Bronchial epithelial cell (primary cell): ENCODE results near the gene PLEKHA4. TPM values are rescaled to one million over a fixed set of nuclear protein-coding genes. Genes with fewer than 3 reads are reported as not detected.
A peak's percentile ranks its signal among the peaks of the same experiment; 100 is the strongest.
"Not testable (repeated sequence)": the region's sequence is repeated elsewhere in the genome, so short reads cannot be mapped to it uniquely, and the experiment has no call there.

Experiments
- DNase-seq: peaks from one replicate; pipeline ENCODE4 v3.0.0-alpha.2; 2010; ENCODE audit warnings: low read depth
- FAIRE-seq: peaks from 2 replicates; lab custom pipeline; 2011; peaks lifted over from hg19 to GRCh38; lab: Jason Lieb, UNC
- H3K27me3 ChIP-seq: 2 replicates; pipeline ENCODE4 v1.5.1; 2011; ENCODE audit warnings: low read length; ENCODE audit not compliant: control insufficient read depth, insufficient read depth
- H3K36me3 ChIP-seq: 2 replicates; pipeline ENCODE4 v1.5.1; 2011; ENCODE audit warnings: low read length; ENCODE audit not compliant: control insufficient read depth, insufficient read depth
- H3K4me3 ChIP-seq: 2 replicates; pipeline ENCODE4 v1.5.1; 2011; ENCODE audit warnings: mild to moderate bottlenecking, low read depth, low read length, control low read depth
- total RNA-seq: library from RNA; depleted of rRNA; stranded (reverse); fragments of >200 nt; gene quantifications from 2 replicates; pipeline ENCODE4 v1.2.1, GENCODE V29; 2014
- TF ChIP-seq, protein P1 (sequence below): IDR thresholded peaks from 2 replicates; pipeline ENCODE4 v1.5.1; 2011; ENCODE audit warnings: mild to moderate bottlenecking, moderate library complexity, low read length, control low read depth, inconsistent platforms; ENCODE audit not compliant: insufficient read depth, severe bottlenecking

PLEKHA4 gene
- total RNA-seq, 1 donor from 2014 or later, result 0.79 TPM

DNA sequence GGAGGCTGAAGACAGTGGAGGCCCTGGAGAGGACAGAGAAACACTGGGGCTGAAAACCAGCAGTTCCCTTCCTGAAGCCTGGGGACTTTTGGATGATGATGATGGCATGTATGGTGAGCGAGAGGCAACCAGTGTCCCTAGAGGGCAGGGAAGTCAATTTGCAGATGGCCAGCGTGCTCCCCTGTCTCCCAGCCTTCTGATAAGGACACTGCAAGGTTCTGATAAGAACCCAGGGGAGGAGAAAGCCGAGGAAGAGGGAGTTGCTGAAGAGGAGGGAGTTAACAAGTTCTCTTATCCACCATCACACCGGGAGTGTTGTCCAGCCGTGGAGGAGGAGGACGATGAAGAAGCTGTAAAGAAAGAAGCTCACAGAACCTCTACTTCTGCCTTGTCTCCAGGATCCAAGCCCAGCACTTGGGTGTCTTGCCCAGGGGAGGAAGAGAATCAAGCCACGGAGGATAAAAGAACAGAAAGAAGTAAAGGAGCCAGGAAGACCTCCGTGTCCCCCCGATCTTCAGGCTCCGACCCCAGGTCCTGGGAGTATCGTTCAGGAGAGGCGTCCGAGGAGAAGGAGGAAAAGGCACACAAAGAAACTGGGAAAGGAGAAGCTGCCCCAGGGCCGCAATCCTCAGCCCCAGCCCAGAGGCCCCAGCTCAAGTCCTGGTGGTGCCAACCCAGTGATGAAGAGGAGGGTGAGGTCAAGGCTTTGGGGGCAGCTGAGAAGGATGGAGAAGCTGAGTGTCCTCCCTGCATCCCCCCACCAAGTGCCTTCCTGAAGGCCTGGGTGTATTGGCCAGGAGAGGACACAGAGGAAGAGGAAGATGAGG is 5.3 kb upstream of the PLEKHA4 start:
- DNase-seq (no peak), FAIRE-seq (no peak)
- H3K4me3 ChIP-seq, result peak overlapping the region; percentile 89
- H3K36me3 ChIP-seq, result peaks cover 23% of the 10 kb centered on the region
- no peaks in the 10 kb centered on the region for H3K27me3 ChIP-seq
- TF ChIP-seq, protein P1, sequence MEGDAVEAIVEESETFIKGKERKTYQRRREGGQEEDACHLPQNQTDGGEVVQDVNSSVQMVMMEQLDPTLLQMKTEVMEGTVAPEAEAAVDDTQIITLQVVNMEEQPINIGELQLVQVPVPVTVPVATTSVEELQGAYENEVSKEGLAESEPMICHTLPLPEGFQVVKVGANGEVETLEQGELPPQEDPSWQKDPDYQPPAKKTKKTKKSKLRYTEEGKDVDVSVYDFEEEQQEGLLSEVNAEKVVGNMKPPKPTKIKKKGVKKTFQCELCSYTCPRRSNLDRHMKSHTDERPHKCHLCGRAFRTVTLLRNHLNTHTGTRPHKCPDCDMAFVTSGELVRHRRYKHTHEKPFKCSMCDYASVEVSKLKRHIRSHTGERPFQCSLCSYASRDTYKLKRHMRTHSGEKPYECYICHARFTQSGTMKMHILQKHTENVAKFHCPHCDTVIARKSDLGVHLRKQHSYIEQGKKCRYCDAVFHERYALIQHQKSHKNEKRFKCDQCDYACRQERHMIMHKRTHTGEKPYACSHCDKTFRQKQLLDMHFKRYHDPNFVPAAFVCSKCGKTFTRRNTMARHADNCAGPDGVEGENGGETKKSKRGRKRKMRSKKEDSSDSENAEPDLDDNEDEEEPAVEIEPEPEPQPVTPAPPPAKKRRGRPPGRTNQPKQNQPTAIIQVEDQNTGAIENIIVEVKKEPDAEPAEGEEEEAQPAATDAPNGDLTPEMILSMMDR, result no peak

DNA sequence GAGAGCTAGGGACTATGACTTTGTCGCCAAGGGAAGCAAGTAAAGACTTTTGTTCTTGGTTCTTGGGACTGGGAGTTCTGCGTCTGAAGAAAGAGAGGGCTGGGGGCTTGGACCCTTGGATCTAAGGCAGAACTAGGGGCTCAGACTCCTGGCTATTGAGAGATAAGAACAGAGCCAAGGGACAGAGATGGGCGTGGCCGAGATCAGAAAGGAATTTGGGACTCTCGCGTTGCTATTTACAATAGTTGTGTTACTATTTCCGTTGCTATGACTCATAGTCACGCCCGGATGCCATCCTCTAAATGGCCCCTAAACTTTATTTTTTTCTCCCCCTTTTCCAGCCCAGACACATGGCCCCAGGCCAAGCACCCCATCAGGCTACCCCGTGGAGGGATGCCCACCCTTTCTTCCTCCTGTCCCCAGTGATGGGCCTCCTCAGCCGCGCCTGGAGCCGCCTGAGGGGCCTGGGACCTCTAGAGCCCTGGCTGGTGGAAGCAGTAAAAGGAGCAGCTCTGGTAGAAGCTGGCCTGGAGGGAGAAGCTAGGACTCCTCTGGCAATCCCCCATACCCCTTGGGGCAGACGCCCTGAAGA is 4.6 kb upstream of the PLEKHA4 start:
- no peak for FAIRE-seq

DNA sequence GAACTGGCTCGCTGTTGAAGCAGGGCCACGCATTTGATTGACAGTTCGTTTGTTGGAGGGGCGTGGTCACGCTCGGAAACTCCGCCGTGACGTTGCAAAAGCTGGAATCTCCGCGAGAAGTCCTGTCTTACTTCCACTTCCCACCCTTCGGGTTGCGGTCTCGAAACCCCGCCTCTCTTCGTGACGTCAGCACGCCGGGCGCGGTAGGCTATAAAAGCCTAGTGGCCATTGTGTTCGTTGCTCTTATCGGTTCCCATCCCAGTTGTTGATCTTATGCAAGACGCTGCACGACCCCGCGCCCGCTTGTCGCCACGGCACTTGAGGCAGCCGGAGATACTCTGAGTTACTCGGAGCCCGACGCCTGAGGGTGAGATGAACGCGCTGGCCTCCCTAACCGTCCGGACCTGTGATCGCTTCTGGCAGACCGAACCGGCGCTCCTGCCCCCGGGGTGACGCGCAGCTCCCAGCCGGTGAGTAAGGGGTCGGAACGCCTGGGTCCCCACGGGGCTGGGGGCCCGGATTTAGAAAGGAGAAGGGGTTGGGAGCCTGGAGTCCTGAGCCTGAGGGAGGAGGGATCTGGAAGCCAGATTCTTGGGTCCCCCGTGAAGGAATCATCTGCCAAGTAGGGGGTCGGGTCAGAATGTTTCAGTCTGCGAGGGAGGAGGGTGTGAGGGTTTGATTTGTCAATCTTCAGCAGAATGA is 3.9 kb upstream of the PLEKHA4 start, which contains the start of gene PPP1R15A:
TSS of gene PPP1R15A (plus strand) at position 240 of the 702 bp plus-strand sequence. CDS start 813 bp downstream, outside the sequence.
- Histone ChIP-seq H3K27me3 (no peaks in the 10 kb centered on the region), H3K36me3 (peaks cover 23% of the 10 kb centered on the region), H3K4me3 (peak within 1 kb of the TSS; percentile 89)
- no peak for FAIRE-seq
- DNase-seq, result peak; percentile 95
- TF ChIP-seq, protein P1, result no peak

More for the DNA sequence above, 4.6 kb upstream of the PLEKHA4 start:
- H3K4me3 ChIP-seq, result peak overlapping the region; percentile 89
- H3K27me3 ChIP-seq, result no peaks in the 10 kb centered on the region
- TF ChIP-seq, protein P1, result no peak
- peaks cover 23% of the 10 kb centered on the region for H3K36me3 ChIP-seq
- peak; percentile 91 for DNase-seq

DNA sequence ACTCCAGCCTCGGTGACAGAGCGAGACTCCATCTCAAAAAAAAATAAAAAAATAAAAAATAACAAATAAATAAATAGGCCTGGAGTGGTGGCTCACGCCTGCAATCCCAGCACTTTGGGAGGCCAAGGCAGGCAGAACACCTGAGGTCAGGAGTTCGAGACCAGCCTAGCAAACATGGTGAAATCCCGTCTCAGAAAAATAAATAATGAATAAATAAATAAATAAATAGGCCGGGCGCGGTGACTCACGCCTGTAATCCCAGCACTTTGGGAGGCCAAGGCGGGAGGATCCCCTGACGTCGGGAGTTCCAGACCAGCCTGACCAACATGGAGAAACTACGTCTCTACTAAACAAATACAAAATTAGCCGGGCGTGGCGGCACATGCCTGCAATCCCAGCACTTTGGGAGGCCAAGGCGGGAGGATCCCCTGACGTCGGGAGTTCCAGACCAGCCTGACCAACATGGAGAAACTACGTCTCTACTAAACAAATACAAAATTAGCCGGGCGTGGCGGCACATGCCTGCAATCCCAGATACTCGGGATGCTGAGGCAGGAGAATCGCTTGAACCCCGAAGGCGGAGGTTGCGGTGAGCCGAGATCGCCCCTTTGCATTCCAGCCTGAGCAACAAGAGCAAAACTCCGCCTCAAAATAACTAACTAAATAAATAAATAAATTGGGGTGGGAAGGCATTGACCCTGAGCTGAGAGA is 3.2 kb upstream of the PLEKHA4 start:
- FAIRE-seq, H3K4me3 ChIP-seq: not testable (repeated sequence)

DNA sequence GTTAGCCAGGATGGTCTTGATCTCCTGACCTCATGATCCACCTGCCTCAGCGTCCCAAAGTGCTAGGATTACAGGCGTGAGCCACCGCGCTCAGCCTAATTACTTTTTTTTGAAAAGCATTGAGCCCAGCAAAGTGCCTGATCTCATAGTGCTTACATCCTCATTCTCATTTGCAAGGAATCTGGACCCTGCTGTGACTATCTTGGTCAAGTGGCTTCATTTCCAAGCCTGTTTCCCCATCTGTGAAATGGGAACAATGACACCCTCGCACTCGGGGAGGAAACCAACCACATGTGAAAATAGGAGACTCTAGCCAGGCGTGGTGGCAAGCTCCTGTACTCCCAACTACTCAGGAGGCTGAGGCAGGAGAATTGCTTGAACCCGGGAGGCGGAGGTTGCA is 1.6 kb upstream of the PLEKHA4 start:
- H3K4me3 ChIP-seq, result no peak overlapping the region
- H3K36me3 ChIP-seq, result peaks cover 16% of the 10 kb centered on the region
- TF ChIP-seq, protein P1, result no peak
- DNase-seq, result no peak
- FAIRE-seq, result no peak
- no peaks in the 10 kb centered on the region for H3K27me3 ChIP-seq

More for the DNA sequence above, 3.2 kb upstream of the PLEKHA4 start:
- not testable (repeated sequence) for H3K27me3 ChIP-seq, DNase-seq
- H3K36me3 ChIP-seq, result peaks cover 23% of the 10 kb centered on the region
